ENCODE data around the gene BRD4. TPM values are rescaled to one million over a fixed set of nuclear protein-coding genes. Genes with fewer than 3 reads are reported as not detected.
A peak's percentile ranks its signal among the peaks of the same experiment; 100 is the strongest.

Gene BRD4
- total RNA-seq, 1 experiment from 2014 or later = 144 TPM

DNA sequence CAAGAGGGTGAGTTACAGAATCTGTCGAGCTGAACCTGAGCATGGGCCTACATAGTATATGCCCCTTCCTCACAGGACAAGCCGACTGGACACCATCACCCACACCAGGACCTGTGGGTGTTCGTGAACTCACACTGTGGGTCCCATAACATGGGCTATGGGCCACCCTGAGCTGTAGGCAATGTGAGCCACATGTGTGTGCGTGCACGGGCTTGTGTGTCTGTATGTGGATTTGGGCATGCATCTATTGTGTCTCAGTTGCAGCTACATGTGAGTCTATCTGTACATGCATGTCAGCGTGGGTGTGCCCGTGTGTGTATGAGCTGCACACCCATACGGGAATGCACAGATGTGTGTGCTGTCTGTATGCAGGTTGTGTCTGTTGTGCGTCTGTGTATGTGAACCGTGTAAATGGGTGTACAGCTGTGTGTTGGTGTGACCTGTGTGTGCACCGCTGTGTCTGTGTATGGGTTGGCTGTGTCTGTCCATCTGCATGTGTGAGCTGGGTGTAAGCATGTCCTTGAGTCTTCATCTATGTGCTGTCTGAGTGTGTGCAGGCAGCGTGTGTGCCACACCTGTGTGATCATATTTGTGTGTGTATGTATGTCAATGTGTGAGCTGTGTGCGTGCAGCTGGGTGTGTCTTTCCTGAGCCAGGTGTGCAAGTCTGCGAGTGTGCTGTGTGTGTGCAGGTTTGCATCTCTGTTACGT is 133.2 kb downstream of the BRD4 start:
- no peak overlapping the region for H3K23ac ChIP-seq (ENCODE audit: insufficient read length, low read depth, low read length)
- H3K79me2 ChIP-seq (ENCODE audit: insufficient read depth, low read length) = peaks cover 12% of the 10 kb centered on the region; the same call in 1 of the 2 replicates
- TF ChIP-seq CTCF (conservative IDR thresholded peaks at IDR 0.05) = no peak
- no peak overlapping the region for H4K8ac ChIP-seq (replicated peaks; ENCODE audit: insufficient read length, low read depth, low read length)
- H2BK20ac ChIP-seq (ENCODE audit: low read depth, low read length, poor library complexity, severe bottlenecking) = no peak overlapping the region
- H4K91ac ChIP-seq (ENCODE audit: insufficient read length, low read depth, low read length) = no peak overlapping the region
- H4K5ac ChIP-seq (ENCODE audit: insufficient read length, low read depth, low read length) = no peak overlapping the region
- H3K14ac ChIP-seq (ENCODE audit: insufficient read depth, low read length) = no peak overlapping the region
- no peak overlapping the region for H2AFZ ChIP-seq (ENCODE audit: low read length)
- peak overlapping the region in 2 of 3 experiments; percentile 51 to 96; a peak in 5 of 7 replicates for H3K27ac Mint-ChIP-seq
- peaks cover 5% of the 10 kb centered on the region for H3K27me3 Mint-ChIP-seq (ENCODE audit: low read depth)
- peaks cover 5 to 38% (median 25%) of the 10 kb centered on the region in 3 experiments; a peak in 6 of 7 replicates for H3K36me3 Mint-ChIP-seq (ENCODE audit: insufficient read depth in 1 of 3, low read depth in 3 of 3)
- peak overlapping the region; percentile 49 for H3K4me2 ChIP-seq (ENCODE audit: insufficient read depth, insufficient read length, low read length)
- H3K56ac ChIP-seq (ENCODE audit: insufficient read length, low read depth, low read length) = no peak overlapping the region
- no peak overlapping the region for H3K27ac ChIP-seq (ENCODE audit: insufficient read length, low read depth, low read length)
- no peaks in the 10 kb centered on the region for H4K20me1 ChIP-seq (ENCODE audit: control insufficient read depth, insufficient read depth, insufficient read length)
- H3K9me3 Mint-ChIP-seq = no peaks in the 10 kb centered on the region; a peak in 1 of 5 replicates
- no peak overlapping the region for H2BK120ac ChIP-seq (ENCODE audit: low read depth, low read length, poor library complexity, severe bottlenecking)
- no peaks in the 10 kb centered on the region for H3K9me3 ChIP-seq (ENCODE audit: control insufficient read depth, low read depth, low read length)
- no peak overlapping the region for H2BK5ac ChIP-seq (ENCODE audit: insufficient read length, low read length)
- no peak overlapping the region for H3K4ac ChIP-seq (ENCODE audit: low read depth, low read length)
- peak overlapping the region; percentile 1 for H3K9ac ChIP-seq (ENCODE audit: extremely low read depth, insufficient read length, low read length)
- no peaks in the 10 kb centered on the region for H3K27me3 ChIP-seq (ENCODE audit: insufficient read depth, low read length)
- H3T11ph ChIP-seq (ENCODE audit: low read length) = no peak overlapping the region
- peaks cover 4% of the 10 kb centered on the region for H3K23me2 ChIP-seq (ENCODE audit: insufficient read length, low read depth, low read length, poor library complexity, severe bottlenecking)
- no peak overlapping the region for H2BK12ac ChIP-seq (ENCODE audit: insufficient read length, low read depth, low read length)
- peaks cover 37% of the 10 kb centered on the region in 2 experiments for H3K4me1 Mint-ChIP-seq
- WGBS (ENCODE audit: extremely low coverage, insufficient read length, low lambda C conversion rate) = no CpG with 5 or more reads among the region's 15 CpGs
- H3K18ac ChIP-seq (ENCODE audit: insufficient read length, low read depth, low read length) = no peak overlapping the region
- peaks cover 6% of the 10 kb centered on the region; the same call in 1 of the 2 replicates for H3K4me1 ChIP-seq (ENCODE audit: insufficient read depth, low read length)
- H2BK15ac ChIP-seq (ENCODE audit: low read depth, low read length) = no peak overlapping the region
- peak overlapping the region; percentile 79 to 81 for H3K4me3 Mint-ChIP-seq
- DNase-seq = no peak
- no peak overlapping the region for H2AK5ac ChIP-seq (ENCODE audit: insufficient read length, low read length)
- H3K79me1 ChIP-seq (ENCODE audit: insufficient read depth, low read depth, low read length, poor library complexity, severe bottlenecking) = no peaks in the 10 kb centered on the region
